ENCODE measurements around the gene SNX25.

SNX25 gene

DNA sequence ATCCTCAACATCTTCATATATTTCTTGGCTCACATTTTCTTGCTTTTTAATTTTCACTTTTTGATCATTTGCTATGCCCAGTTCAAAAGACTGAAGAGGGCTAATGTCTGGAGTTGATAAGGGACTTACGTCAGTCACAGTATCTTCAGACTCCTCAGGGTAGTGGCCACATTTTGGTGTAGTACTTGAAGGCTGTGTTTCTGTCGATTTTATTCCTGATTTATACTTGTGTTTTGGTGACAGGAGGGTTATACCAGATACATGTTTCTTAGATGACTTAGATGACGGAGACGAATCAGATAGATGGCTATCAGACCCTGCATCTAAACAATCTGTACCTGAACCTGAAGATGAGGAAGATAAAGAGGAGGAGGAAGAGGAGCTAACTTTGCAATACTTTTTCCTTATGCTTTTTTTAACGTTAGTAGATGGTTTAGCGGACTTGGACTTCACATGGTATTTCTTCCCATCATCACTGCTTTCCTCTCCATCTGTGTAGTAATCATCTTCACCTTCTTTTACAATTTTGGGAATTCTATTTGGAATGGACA is 19.0 kb upstream of the SNX25 start:
- no peak overlapping the region for H3K4me2 ChIP-seq (ENCODE audit: low read length)
- no peaks in the 10 kb centered on the region; the same call in 1 of the 2 replicates for H4K20me1 ChIP-seq (ENCODE audit: control insufficient read depth, insufficient read depth, low read depth, low read length)
- peaks cover 17% of the 10 kb centered on the region for H3K4me1 ChIP-seq (ENCODE audit: control insufficient read depth, low read length)
- H3K9me3 ChIP-seq (ENCODE audit: control insufficient read depth, insufficient read depth, low read length), result no peaks in the 10 kb centered on the region
- H3K27ac ChIP-seq (ENCODE audit: low read depth, low read length), result no peak overlapping the region
- peaks cover 65% of the 10 kb centered on the region for H3K79me2 ChIP-seq (ENCODE audit: control insufficient read depth, low read length)
- peaks cover 9% of the 10 kb centered on the region; the same call in 1 of the 2 replicates for H3F3A ChIP-seq (ENCODE audit: control insufficient read depth, insufficient read depth)
- TF ChIP-seq EZH2phosphoT487 (IDR thresholded peaks at IDR 0.05; ENCODE audit: borderline replicate concordance, low read length), result no peak
- TF ChIP-seq, protein P1, sequence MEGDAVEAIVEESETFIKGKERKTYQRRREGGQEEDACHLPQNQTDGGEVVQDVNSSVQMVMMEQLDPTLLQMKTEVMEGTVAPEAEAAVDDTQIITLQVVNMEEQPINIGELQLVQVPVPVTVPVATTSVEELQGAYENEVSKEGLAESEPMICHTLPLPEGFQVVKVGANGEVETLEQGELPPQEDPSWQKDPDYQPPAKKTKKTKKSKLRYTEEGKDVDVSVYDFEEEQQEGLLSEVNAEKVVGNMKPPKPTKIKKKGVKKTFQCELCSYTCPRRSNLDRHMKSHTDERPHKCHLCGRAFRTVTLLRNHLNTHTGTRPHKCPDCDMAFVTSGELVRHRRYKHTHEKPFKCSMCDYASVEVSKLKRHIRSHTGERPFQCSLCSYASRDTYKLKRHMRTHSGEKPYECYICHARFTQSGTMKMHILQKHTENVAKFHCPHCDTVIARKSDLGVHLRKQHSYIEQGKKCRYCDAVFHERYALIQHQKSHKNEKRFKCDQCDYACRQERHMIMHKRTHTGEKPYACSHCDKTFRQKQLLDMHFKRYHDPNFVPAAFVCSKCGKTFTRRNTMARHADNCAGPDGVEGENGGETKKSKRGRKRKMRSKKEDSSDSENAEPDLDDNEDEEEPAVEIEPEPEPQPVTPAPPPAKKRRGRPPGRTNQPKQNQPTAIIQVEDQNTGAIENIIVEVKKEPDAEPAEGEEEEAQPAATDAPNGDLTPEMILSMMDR (IDR thresholded peaks at IDR 0.05; ENCODE audit: low read depth, low read length, poor library complexity, severe bottlenecking), result no peak
- H3K9me2 ChIP-seq (replicated peaks; ENCODE audit: control insufficient read depth, low read length), result no peaks in the 10 kb centered on the region
- peaks cover 36% of the 10 kb centered on the region for H3K36me3 ChIP-seq (ENCODE audit: control insufficient read depth, low read length)
- H3K4me3 ChIP-seq (ENCODE audit: low read length), result no peak overlapping the region
- no peaks in the 10 kb centered on the region for H3K27me3 ChIP-seq (ENCODE audit: control insufficient read depth, low read length)

DNA sequence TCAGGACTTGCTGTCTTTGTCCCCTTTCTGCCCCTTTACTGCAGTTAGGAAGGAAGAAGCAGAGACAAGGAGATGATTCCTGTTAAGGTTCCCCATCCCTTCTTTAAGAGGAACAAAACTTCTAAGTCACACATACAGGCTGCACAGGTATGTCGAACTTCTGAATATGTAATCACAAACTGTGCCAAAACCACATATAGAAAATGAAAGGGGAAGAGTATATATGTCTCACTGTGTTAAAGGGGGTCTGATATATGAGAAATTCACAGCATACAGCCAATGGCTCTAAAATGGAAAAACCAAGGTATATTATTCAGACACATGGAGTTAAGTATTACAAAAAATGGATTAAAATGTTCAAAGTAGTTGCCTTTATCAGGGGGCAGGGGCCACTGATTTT is 17.3 kb upstream of the SNX25 start:
- H3K9me2 ChIP-seq (replicated peaks; ENCODE audit: control insufficient read depth, low read length), result no peaks in the 10 kb centered on the region
- H3K4me2 ChIP-seq (ENCODE audit: low read length), result 0 out of 2 replicates have a peak overlapping the region, but pooled peaks have one; percentile 11
- peaks cover 14% of the 10 kb centered on the region for H3K4me1 ChIP-seq (ENCODE audit: control insufficient read depth, low read length)
- peaks cover 9% of the 10 kb centered on the region; the same call in 1 of the 2 replicates for H3F3A ChIP-seq (ENCODE audit: control insufficient read depth, insufficient read depth)
- H3K27ac ChIP-seq (ENCODE audit: low read depth, low read length), result no peak overlapping the region
- no peaks in the 10 kb centered on the region for H3K27me3 ChIP-seq (ENCODE audit: control insufficient read depth, low read length)
- TF ChIP-seq, protein P1 (IDR thresholded peaks at IDR 0.05; ENCODE audit: low read depth, low read length, poor library complexity, severe bottlenecking), result no peak
- no peak for TF ChIP-seq EZH2phosphoT487 (IDR thresholded peaks at IDR 0.05; ENCODE audit: borderline replicate concordance, low read length)
- no peak overlapping the region for H3K4me3 ChIP-seq (ENCODE audit: low read length)
- H3K36me3 ChIP-seq (ENCODE audit: control insufficient read depth, low read length), result peaks cover 32% of the 10 kb centered on the region
- peaks cover 63% of the 10 kb centered on the region for H3K79me2 ChIP-seq (ENCODE audit: control insufficient read depth, low read length)
- H3K9me3 ChIP-seq (ENCODE audit: control insufficient read depth, insufficient read depth, low read length), result no peaks in the 10 kb centered on the region
- H4K20me1 ChIP-seq (ENCODE audit: control insufficient read depth, insufficient read depth, low read depth, low read length), result no peaks in the 10 kb centered on the region; the same call in 1 of the 2 replicates

DNA sequence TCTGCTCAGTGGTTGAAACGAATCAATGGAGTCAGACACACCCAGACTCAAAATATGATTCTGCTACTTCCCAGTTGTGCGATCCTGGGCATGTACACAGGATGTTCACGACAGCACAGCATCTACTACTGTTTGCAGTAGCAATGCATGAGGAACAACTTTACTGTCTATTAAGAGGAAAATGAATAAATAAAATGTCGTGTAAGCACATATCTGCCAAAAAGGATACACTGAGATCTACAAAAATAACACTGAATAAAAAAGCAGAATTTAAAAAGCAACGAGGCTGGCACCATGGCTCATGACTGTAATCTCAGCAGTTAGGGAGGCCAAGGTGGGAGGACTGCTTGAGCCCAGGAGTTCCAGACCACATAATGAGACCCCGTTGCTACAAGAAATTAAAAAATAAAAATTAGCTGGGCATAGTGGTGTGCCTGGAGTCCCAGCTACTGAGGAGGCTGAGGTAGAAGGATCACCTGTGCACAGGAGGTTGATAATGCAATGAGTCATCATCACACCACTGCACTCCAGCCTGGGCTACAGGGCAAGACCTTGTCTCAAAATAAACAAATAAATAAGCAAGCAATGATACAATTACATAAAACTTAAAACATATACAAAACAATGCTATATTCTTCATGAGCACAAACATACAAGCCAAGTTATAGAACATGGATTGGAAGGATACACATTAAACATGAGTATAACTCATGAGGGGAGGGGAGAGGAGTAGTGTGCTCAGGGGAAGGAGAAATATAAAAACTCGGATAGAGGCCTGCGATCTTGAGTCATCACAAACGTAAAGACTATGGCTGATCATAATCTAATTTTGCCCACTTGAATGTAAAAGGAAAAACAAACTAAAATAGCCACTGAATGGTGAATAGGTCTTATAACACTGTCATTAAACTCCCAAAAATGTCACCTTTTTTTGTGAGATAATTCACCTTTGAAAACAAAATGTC is 14.2 kb upstream of the SNX25 start:
- no peaks in the 10 kb centered on the region for H3K9me2 ChIP-seq (replicated peaks; ENCODE audit: control insufficient read depth, low read length)
- H3F3A ChIP-seq (ENCODE audit: control insufficient read depth, insufficient read depth), result peaks cover 3% of the 10 kb centered on the region; the same call in 1 of the 2 replicates
- H3K79me2 ChIP-seq (ENCODE audit: control insufficient read depth, low read length), result peaks cover 72% of the 10 kb centered on the region
- H3K4me3 ChIP-seq (ENCODE audit: low read length), result no peak overlapping the region
- no peaks in the 10 kb centered on the region for H3K27me3 ChIP-seq (ENCODE audit: control insufficient read depth, low read length)
- peaks cover 14% of the 10 kb centered on the region for H3K4me1 ChIP-seq (ENCODE audit: control insufficient read depth, low read length)
- H3K9me3 ChIP-seq (ENCODE audit: control insufficient read depth, insufficient read depth, low read length), result no peaks in the 10 kb centered on the region
- no peaks in the 10 kb centered on the region for H4K20me1 ChIP-seq (ENCODE audit: control insufficient read depth, insufficient read depth, low read depth, low read length)
- H3K36me3 ChIP-seq (ENCODE audit: control insufficient read depth, low read length), result peaks cover 12% of the 10 kb centered on the region
- H3K27ac ChIP-seq (ENCODE audit: low read depth, low read length), result no peak overlapping the region
- no peak overlapping the region for H3K4me2 ChIP-seq (ENCODE audit: low read length)
- TF ChIP-seq EZH2phosphoT487 (IDR thresholded peaks at IDR 0.05; ENCODE audit: borderline replicate concordance, low read length), result no peak
- TF ChIP-seq, protein P1 (IDR thresholded peaks at IDR 0.05; ENCODE audit: low read depth, low read length, poor library complexity, severe bottlenecking), result no peak
